ENCODE data around the gene FKBP11.

The FKBP11 gene

DNA sequence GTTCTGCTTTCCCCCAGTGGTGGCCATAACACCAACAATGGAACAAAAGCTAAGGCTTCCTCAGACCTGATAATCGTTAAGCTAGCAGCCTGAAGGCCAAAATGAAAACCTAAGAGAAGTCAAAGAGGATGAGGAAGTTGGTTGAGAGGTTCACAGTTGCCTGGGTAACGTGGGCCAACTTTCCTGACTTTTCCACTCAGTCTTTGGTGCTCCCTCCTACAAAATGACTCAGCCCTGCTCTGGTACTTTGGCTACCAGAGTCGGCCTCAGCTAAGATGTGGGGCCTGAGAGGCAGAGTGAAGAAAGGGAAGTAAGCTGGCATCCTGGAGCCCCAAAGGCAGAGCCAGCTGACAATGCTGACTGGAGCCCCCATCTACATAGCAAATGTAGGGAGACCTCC is 14.9 kb upstream of the FKBP11 start:
- H3K4me3 ChIP-seq (ENCODE audit: low read depth, low read length) = no peak overlapping the region
- TF ChIP-seq, protein P1, sequence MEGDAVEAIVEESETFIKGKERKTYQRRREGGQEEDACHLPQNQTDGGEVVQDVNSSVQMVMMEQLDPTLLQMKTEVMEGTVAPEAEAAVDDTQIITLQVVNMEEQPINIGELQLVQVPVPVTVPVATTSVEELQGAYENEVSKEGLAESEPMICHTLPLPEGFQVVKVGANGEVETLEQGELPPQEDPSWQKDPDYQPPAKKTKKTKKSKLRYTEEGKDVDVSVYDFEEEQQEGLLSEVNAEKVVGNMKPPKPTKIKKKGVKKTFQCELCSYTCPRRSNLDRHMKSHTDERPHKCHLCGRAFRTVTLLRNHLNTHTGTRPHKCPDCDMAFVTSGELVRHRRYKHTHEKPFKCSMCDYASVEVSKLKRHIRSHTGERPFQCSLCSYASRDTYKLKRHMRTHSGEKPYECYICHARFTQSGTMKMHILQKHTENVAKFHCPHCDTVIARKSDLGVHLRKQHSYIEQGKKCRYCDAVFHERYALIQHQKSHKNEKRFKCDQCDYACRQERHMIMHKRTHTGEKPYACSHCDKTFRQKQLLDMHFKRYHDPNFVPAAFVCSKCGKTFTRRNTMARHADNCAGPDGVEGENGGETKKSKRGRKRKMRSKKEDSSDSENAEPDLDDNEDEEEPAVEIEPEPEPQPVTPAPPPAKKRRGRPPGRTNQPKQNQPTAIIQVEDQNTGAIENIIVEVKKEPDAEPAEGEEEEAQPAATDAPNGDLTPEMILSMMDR (IDR thresholded peaks at IDR 0.05; ENCODE audit: borderline replicate concordance, insufficient read depth, low read depth, low read length) = no peak

DNA sequence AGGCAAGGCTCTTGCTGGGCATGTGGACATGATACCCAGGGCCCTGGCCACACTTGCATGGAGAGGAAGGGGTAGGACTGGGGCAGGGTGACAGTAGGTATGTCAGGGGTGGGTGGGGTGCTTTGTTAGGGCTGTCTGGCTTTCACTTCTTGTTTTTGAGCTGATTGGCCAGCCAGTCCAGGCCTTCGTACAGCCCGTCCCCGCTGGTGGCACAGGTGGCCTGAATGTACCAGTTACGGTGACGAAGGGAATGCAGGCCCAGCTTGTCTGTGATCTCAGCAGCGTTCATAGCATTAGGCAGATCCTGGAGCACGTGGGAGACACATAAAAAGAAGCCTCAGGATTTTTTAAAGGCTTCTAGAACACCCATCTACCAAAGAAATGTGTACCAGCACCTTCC is 13.5 kb upstream of the FKBP11 start:
- TF ChIP-seq, protein P1 (IDR thresholded peaks at IDR 0.05; ENCODE audit: borderline replicate concordance, insufficient read depth, low read depth, low read length) = no peak

DNA sequence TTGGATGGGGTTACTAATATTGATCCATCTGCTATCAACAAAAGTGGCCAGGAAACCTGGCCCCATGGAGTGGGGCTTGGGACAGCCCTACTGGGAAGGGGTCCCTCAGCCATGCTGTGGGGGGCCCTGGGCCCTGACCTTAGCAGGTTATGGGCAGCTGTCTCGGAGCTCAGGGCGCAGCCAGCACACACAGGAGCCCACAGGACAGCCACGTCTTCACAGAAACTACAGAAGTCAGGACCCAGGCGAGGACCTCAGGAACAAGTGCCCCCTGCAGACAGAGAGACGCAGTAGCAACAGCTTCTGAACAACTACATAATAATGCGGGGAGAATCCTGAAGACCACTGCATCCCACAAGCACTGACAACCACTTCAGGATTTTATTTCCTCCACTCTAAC is 11.9 kb upstream of the FKBP11 start:
- TF ChIP-seq, protein P1 (IDR thresholded peaks at IDR 0.05; ENCODE audit: borderline replicate concordance, insufficient read depth, low read depth, low read length) = no peak; the same call in 1 of the 2 replicates
- no peak overlapping the region for H3K4me3 ChIP-seq (ENCODE audit: low read depth, low read length)

More for the DNA sequence above, 13.5 kb upstream of the FKBP11 start:
- no peak overlapping the region for H3K4me3 ChIP-seq (ENCODE audit: low read depth, low read length)

DNA sequence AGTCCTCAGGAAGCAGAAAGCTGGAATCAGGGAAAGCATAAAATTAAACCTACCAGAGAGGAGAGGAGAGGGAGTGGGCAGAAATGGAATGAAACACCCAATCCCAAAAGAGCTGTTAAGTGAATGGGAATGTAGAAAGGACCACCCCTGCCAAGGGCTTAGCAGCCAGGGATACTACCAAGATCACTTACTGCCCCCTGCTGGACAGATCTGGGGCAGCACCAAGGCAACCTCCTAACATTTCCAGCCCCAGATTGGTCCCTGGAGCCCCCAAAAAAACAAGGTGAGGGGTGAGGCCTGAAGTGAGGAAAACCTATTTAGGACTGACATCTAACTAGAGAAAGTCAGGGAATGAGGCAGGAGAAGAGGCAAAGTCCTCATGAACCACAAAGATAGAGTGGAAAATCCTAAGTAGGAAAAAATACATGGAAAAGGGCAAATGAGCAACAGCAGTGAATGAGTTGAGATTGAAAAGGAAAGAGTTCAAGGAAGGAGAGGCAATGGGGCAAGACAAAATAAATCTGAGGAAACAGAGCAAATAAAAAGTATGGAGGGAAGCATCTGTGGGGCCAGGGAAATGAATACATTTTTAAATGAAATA is 11.2 kb upstream of the FKBP11 start:
- no peak overlapping the region for H3K4me3 ChIP-seq (ENCODE audit: low read depth, low read length)
- TF ChIP-seq, protein P1 (IDR thresholded peaks at IDR 0.05; ENCODE audit: borderline replicate concordance, insufficient read depth, low read depth, low read length) = peak; percentile 94

DNA sequence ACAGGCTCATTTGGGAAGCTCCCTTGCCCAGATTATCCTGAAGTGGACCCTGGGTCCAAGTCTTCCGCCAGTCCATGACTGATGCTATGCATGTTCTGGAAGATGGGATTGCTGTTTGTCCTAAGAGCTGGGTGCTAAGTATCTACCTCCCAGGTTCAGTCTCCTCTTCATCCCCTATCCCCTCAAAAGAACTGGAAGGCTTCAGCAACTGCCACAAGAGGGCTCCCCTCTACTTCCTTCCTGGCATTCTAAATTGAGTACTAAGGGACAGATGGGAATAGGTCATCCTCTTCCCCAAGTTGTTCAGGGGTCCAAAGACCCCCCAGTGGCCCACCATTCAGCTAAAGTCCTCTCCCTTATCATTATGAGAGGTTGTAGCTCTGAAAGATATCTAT is 9.0 kb upstream of the FKBP11 start:
- TF ChIP-seq, protein P1 (IDR thresholded peaks at IDR 0.05; ENCODE audit: borderline replicate concordance, insufficient read depth, low read depth, low read length) = 0 out of 2 replicates have a peak, but pooled peaks have one; percentile 13
- H3K4me3 ChIP-seq (ENCODE audit: low read depth, low read length) = no peak overlapping the region

DNA sequence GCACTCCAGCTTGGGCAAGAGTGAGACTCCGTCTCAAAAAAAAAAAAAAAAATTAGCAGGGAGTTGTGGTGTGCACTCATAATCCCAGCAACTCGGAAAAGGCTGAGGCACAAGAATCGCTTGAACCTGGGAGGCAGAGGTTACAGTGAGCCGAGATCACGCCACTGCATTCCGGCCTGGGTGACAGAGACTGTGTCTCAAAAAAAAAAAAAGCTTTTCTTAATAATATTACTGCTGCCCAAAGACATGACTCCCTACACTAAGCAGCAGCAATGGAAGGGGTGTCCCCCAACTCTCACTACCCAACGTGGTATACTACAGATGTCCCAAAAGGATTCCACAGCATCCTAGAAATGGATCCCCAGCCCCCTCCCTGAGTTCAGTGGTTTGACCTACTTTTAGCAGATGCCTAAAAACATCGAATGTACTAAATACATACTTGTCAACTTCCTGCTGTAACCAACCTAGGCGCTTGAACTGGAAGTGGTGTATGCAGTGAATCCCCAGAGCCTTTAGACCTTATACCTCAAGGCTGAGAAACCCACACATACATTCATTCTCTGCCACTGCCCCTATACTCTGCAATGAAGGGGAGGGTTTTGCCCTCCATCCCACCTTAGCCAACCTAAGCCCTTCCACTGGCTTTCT is 8.5 kb upstream of the FKBP11 start:
- TF ChIP-seq, protein P1 (IDR thresholded peaks at IDR 0.05; ENCODE audit: borderline replicate concordance, insufficient read depth, low read depth, low read length) = no peak
- H3K4me3 ChIP-seq (ENCODE audit: low read depth, low read length) = no peak overlapping the region

DNA sequence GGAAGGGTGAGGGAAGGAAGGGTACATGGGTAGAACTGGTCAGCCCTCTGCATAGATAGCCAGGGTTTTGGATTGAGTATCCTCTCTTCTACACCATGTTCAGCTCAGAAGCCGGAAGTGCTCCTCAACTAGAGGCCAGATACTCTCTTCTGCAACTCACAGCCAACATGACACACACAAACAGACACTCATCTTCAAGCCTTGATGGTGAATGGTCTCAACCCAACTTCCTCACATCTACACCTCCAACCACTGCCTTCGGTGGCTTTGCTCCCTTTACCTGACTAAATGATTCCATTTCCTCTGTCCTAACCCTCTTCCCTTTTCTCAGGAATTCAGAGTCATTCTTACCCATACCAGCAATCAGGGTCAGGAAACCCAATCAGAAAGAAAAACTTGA is 7.6 kb upstream of the FKBP11 start:
- H3K4me3 ChIP-seq (ENCODE audit: low read depth, low read length) = no peak overlapping the region
- TF ChIP-seq, protein P1 (IDR thresholded peaks at IDR 0.05; ENCODE audit: borderline replicate concordance, insufficient read depth, low read depth, low read length) = no peak
